Stimulated activated CD8-positive, alpha-beta memory T cell treated with anti-CD3 and anti-CD28 coated beads, Interleukin-4, amount 100 ng/mL, for 1 hour (primary cell): ENCODE data around the gene APOL6.
"Not testable (repeated sequence)": the region's sequence is repeated elsewhere in the genome, so short reads cannot be mapped to it uniquely, and the experiment has no call there.

Experiments
- DNase-seq, 2 donors: peaks; one replicate each; pipeline ENCODE4 v3.0.0-alpha.2; 2020; ENCODE audit warnings: low read depth in 2 of 2, low spot score in 1 of 2

APOL6 gene

DNA sequence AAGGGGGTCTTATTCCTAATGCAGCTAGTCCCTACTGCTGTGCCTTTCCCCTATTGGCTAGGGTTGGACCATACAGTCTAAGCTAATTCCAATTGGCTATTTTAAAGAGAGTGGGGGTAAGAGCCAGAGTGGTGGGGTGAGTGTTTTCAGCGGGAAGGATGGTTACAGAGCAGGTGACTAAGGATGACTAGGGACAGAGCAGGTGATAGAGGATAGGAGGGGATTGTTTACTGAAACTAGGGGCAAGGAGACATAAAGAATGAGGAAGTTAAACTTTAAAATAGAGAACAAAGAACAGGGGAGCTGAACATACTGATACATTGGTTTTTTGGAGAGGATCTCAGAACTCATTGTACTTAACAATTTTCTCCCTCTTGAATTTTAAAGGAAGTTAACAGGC, 27.8 kb downstream of the APOL6 start:
- not testable (repeated sequence) for DNase-seq

DNA sequence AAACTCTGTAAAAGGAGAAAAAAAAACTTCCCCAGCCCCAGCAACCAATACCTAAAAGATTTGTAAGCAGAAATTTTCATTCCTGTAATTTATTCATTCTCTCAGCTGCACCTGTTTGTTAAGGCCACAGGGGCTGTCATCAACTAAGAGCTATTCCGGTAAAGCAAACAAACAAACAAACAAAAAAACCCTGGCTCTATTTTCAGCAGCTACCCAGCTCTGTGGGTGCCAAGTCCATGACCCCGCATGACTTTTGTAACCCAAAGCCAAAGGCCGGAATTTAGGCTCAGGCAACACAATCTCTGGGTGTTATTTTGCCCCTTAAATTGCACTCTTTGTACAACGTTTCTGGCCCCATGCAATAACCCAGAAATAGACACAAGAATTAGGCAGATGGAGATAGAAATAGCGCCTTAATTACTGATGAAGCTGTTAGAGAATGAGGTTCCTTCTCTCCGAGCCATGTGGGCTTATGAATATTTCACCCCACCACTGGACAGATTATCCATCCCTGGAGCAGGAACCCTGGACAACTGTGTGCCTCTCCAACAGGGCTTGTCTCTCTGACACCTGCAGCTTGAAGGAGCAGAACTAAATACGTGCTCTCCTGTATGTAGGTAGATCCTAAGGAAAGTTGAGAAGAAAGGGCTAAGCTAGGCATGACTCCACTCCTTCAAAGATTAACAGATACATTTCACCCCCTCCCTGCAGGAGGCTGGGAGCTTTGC, 29.4 kb downstream of the APOL6 start:
- DNase-seq: no peak

DNA sequence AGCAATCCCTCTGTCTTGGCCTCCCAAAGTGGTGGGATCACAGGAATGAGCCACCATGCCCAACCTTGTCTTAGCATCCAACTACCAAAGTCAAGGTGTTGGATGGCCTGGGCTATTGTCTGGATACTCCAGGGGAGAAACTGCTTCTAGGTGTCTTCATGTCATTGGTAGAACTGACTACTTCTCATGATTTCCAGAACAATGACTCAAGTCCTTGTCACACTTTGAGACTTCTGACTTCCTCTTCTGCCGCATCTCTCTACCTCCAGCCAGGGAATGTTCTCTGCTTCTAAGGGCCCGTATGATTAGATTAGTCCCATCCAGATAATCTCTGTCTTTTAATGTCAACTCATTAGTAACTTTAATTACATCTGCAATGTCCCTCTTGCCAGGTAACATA, 30.6 kb downstream of the APOL6 start:
- DNase-seq: no peak

DNA sequence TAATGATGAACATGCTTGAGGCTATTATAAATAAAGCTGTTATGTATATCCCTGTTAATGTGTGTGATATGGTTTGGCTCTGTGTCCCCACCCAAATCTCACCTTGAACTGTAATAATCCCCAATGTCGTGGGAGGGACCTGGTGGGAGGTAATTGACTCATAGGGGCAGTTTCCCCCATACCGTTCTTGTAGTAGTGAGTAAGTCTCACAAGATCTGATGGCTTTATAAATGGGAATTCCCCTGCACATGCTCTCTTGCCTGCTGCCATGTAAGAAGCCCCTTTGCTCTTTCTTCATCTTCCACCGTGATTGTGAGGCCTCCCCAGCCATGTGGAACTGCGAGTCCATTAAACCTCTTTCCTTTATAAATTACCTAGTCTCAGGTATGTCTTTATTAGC, 31.2 kb downstream of the APOL6 start:
- DNase-seq: not testable (repeated sequence)

DNA sequence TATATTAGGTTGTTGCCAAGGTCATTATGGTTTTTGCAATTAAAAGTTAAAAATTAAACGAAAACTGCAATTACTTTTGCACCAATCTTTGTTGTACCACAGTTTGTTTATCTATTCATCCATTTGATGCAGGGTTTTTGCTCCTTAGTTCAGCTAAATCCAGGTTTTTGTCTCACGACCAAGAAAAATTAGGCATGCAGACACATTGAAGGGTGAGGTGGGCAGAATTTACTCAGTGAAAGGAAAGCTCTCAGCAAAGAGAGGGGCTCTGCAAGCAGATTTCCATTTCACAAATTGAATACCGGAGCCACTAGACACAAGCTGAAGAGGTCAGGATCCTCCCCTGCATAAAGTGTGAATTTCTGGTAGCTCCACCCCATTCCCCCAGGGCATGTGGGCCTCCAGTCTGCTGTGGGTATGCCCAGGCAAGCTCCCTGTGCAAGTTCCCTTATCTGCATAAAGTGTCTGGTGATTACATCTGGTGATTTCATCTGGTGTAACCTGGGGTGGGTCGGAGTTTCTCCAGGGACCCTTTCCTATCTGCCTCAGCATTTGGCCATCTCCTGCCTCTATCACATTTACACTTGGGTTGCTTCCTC, 33.3 kb downstream of the APOL6 start:
- DNase-seq: no peak

DNA sequence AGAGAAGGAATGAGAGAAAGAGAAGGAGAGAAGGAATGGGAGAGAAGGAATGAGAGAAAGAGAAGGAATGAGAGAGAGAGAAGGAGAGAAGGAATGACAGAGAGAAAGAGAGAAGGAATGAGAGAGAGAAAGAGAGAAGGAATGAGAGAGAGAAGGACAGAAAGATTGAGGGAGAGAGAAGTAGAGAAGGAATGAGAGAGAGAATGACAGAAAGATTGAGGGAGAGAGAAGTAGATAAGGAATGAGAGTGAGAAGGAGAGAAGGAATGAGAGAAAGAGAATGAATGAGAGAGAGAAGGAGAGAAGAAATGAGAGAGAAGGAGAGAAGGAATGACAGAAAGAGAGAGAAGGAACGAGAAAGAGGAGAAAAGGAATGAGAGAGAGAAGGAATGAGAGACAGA, 35.3 kb downstream of the APOL6 start:
- no peak for DNase-seq

DNA sequence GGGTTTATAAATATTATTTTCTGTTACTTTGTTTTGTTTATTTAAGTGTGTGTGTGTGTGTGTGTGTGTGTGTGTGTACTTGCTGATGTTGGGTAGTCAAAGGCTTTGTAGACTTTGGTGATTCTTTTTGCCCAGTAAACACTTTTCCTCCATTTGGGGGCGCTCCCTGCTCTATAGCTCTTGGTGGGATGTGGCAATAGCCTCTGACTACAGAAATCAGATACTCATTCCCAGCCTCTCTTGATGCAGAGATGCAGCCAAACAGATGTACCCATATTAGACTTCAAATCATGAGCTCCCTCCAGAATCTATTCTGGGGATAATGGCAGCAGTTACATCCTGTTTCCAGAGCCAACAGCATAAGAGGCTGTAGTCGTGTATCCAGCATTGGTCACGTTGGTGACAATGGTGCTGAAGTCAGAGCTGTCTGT, 36.0 kb downstream of the APOL6 start:
- DNase-seq: no peak

DNA sequence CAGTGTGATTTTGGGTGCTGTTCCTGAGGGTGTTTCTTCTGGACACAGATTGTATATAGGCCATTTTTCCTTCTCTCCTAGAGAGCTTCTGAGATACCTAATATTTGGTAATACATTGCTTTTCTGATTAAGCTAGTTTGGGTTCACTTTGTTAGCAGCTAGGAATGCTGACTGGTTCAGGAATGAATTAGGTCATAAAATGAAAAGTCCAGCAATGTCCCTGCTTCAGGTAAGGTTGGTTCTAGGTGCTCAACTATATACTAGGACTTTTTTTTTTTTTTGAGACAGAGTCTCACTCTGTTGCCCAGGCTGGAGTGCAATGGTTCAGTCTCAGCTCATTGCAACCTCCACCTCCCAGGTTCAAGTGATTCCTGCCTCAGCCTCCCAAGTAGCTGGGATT, 36.5 kb downstream of the APOL6 start:
- DNase-seq: no peak

DNA sequence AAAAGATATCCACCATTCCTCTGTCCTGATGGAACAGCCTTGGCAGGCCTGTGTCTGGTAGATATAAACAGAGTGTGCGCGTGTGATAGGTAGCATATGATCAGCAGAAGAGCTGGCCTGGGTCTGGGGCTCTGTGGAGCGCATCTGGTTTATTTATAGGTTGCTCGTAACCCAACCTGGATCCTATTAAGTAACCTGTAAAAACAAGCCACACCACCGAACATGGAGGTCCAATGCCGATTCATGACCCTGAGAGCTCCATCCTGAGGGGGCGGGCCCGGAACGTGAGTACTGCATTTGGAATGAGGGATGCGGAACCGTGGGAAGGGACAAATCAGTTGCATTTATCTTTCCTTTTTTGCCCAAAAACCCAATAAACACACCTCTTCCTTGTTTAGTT, 37.5 kb downstream of the APOL6 start:
- no peak for DNase-seq

DNA sequence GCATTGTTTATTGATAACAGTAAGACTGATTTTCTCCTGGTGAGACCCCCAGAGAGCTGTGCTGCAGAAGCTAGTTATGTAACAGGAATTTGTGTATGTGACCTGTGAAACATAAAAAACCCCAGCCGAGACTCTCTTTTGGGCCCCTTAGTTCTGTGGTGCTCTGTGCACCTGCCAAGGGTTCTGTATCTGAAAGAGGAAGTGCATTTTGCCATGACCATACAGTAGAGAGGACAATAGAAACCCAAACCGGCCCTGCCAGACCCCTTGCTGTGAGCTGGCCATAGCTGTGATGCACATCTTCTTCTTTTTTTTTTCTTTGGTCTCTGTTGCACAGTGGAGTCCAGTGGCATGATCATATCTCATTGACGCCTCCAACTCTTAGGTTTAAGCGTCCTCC, 38.1 kb downstream of the APOL6 start:
- no peak for DNase-seq

DNA sequence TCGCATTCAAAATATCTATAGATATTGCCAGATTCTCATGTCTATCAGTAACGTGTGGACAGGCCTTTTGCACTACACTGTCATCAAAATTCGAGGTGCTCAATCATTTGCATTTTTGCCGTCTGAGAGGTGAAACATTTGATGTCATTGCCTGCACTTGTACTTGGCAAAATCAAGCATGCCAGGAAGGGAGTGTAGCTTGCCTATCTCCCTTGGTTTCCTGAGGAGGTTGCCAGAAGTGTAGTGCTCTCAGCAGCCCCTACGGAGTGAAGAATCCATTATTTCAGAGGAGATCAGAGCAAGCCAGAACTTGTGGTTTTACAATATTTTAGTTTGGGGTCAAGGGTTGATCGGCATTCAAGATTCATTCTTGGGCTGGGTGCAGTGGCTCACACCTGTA, 39.2 kb downstream of the APOL6 start:
- no peak for DNase-seq

DNA sequence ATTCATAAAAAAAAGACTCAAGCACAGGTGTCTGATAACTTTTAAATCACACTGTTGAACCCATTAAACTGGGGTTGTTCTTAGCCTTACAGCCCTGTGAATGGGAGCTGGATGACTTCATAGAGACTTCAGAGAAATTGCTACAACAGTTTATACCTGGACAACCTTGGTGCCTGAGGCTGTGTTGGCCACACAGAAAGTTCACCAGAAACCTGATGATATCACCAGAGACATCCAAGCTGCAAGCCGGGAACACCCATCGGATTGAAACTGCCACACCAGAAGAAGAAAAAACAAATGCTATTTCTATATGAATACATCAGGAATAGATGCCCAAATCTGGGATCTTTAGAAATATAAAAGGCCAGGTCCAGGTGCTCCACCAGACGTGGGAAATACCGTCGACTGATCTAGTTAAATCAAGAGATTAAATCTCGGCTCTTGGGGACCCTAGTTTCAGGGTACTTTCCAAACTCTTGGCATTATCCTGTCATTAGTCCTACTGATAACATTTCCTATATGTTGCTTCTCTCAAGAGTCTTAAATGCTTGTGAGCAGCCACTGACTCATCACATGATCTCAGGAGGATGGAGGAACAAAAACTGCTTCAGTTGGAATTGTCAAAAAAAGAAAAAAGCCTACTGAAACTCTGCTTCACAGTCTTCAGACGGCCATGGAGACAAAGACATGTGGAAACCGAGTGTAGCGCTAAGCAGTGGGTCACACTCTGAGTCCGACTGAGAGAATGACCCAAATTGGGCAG, 40.8 kb downstream of the APOL6 start:
- DNase-seq: no peak

DNA sequence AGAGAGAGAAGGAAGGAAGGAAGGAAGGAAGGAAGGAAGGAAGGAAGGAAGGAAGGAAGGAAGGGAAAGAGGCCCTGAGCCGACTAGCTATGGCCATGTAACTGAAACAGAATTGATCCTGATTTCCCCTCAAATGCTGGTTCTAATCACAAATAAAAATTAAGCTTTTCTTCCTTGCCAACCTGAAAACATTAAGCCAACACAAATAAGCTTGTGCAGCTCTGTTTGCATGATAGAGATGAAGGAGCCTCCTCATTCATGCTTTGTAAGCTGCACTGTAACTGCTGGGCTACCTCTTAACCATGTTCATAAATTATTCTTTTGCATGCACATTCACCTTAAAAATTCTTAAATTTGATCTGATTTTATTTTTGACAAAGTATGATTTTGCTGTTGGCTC, 41.8 kb downstream of the APOL6 start:
- DNase-seq: no peak

DNA sequence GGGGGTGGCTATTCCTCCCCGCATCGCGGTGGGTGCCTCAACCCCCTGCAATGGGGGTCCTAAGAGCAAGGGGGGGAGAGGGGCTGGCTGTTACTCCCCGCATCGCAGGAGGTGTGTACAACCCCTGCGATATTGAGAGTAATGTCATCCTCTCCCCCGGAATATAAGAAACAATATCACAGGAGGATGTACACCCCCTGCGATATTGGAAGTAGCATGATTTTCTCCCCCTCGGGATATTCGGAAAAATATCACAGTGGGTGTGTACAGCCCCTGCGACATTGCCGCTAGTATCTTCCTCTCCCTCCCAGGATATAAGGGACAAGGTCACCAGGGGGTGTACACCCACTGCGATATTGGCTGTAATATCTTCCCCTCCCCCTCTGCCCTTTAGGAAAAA, 47.0 kb downstream of the APOL6 start:
- DNase-seq: no peak

DNA sequence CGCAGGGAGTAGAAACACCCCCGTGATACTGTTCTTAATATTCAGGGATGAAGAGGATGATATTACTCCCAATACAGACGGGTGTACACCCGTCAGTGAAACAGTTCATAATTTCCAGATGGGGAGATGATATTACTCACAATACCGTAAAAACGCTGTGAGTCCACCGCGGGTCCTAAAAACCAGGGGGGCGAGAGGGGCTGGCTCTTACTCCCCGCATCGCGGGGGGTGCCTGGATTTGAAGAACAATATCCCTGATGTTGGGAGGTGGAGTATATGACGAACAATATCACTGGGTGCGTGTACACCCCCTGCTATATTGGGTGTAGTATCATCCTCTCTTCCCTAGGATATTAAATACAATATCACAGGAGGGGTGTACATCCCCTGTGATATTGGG, 48.9 kb downstream of the APOL6 start:
- no peak for DNase-seq

DNA sequence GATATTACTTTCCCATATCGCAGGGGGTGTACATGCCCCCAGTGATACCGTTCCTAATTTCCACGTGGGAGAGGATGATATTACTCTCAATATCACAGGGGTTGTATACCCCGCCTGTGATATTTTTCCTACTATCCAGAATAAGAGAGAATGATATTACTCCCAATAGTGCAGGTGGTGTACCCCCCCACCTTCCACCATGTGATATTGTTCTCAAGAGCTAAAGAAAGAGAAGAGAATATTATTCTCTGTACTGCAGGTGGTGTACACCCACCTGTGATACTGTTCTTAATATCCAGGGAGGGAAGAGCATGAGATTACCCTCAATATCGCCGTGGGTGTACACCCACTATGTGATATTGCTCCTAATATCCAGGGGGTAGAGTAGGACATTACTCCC, 51.6 kb downstream of the APOL6 start:
- not testable (repeated sequence) for DNase-seq

DNA sequence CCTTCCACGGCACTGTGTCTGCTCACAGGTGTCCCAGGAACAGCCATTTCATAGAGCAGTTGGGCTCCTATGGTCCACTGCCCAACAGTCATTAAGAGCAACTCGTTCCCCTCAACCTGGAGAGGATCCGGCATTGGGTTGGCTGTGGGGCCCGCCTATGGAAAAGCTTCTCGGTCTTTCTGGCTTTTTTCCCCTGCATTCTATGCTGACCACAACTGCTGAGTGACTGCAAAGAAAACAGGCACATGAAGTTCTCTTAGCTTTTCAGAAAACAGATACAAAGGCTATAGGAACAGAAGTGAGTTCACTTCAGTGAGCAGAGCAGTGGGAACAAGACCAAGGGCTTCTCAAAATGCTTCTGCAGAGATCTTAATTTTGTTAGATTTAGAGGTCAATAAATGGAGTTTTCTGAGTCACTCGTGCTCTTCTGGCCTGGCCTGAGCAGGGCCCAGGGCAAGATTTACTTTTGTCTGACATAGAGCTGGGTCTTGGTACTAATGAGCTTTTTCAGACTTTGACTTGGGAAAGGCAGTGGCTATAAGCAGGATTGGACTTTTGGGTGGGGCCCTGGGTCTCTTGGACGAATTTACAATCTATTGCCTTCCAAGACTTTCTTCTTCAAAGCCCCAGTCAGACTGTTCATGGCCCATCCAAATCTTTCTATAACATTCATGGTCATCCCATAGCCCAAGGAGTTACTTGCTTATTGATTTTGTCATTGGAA, 55.8 kb downstream of the APOL6 start:
- DNase-seq: no peak

DNA sequence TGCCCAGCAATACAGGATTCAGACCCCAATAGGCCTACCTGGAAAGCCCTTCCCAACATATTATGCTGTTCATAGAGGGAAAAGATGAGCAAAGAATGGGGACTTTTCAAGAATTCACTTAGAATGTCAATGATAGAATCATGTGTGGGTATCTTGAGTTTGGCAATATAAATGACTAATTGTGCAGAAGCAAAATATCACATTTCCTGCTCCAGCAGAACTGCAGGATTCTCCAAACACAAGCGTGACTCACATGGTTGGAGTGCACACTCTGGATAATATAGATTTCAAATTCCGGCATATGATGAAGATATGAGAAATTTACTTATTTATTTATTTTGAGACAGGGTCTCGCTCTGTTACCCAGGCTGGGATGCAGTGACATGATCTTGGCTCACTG, 56.9 kb downstream of the APOL6 start:
- DNase-seq: no peak

DNA sequence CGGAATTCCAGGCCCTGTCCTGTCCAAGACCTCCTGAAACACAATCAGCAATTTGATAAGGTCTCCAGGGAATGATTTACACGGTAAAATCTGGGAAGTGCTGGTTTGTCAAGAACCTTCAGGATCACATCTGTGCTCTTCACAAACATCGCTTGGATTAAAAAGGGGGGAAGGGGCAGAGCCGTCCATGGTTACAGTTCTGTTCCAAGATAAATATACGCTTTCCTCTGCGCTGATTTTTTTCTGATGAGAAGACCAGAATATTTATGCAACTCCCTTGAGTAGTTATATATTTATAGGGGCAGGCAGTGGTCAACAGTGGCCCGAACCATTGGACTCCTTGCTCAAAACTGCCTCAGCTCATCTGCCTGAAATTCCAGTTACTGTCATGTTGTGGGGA, 60.2 kb downstream of the APOL6 start:
- DNase-seq: no peak

DNA sequence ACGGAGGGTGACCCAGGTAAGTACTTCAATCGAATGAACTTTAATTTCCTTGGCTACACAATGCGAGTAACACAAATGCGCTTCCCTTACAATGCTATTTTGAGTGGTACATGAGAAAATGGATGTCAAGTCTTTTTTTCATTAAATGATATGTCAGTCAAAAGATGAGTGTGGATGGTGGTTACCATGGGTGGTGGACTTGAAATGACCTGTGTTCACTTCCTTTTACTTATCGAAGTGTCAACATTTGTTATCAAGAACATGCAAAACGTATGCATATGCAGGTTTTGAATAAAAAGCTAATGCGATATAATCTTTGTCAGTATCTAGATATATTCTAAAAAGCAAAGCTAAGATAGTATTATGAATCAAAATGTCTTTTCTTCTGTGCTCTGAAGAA, 60.7 kb downstream of the APOL6 start:
- no peak for DNase-seq

DNA sequence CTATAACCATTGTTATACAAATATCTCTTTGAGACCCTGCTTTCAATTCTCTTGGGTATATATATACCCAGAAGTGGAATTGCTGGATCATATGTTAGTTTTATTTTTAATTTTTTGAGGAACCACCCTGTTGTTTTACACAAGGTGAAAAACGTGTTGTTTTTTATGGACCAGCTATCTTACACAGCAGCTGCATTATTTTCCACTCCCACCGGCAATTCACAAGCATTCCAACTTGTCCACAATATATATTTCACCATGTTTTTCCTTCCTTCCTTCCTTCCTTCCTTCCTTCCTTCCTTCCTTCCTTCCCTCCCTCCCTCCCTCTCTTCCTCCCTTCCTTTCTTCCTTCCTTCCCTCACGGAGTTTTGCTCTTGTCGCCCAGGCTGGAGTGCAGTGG, 63.1 kb downstream of the APOL6 start:
- no peak for DNase-seq

DNA sequence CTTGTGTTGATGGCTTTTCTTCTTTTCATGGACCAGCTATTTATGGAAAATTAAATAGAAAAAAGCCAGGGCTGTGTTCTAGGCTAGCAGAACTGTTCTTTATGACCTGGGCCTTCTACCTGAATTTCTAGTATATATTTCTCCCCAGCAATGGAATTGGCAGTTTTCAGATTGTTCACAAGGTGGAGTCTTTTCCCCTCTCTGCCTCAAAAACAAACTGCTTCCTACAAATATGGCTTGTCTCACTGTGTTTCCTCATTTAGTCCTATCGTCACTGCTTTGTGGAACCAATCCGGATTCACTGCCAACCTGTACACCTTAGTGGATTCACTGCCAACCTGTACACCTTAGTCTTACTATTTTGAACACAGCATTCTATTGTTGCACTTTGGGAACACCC, 64.4 kb downstream of the APOL6 start:
- no peak for DNase-seq
